ENCODE results near the gene KMT2E.
"Not testable (repeated sequence)": the region's sequence is repeated elsewhere in the genome, so short reads cannot be mapped to it uniquely, and the experiment has no call there.

Gene KMT2E, protein sequence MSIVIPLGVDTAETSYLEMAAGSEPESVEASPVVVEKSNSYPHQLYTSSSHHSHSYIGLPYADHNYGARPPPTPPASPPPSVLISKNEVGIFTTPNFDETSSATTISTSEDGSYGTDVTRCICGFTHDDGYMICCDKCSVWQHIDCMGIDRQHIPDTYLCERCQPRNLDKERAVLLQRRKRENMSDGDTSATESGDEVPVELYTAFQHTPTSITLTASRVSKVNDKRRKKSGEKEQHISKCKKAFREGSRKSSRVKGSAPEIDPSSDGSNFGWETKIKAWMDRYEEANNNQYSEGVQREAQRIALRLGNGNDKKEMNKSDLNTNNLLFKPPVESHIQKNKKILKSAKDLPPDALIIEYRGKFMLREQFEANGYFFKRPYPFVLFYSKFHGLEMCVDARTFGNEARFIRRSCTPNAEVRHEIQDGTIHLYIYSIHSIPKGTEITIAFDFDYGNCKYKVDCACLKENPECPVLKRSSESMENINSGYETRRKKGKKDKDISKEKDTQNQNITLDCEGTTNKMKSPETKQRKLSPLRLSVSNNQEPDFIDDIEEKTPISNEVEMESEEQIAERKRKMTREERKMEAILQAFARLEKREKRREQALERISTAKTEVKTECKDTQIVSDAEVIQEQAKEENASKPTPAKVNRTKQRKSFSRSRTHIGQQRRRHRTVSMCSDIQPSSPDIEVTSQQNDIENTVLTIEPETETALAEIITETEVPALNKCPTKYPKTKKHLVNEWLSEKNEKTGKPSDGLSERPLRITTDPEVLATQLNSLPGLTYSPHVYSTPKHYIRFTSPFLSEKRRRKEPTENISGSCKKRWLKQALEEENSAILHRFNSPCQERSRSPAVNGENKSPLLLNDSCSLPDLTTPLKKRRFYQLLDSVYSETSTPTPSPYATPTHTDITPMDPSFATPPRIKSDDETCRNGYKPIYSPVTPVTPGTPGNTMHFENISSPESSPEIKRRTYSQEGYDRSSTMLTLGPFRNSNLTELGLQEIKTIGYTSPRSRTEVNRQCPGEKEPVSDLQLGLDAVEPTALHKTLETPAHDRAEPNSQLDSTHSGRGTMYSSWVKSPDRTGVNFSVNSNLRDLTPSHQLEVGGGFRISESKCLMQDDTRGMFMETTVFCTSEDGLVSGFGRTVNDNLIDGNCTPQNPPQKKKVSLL (N-terminal part only)

DNA sequence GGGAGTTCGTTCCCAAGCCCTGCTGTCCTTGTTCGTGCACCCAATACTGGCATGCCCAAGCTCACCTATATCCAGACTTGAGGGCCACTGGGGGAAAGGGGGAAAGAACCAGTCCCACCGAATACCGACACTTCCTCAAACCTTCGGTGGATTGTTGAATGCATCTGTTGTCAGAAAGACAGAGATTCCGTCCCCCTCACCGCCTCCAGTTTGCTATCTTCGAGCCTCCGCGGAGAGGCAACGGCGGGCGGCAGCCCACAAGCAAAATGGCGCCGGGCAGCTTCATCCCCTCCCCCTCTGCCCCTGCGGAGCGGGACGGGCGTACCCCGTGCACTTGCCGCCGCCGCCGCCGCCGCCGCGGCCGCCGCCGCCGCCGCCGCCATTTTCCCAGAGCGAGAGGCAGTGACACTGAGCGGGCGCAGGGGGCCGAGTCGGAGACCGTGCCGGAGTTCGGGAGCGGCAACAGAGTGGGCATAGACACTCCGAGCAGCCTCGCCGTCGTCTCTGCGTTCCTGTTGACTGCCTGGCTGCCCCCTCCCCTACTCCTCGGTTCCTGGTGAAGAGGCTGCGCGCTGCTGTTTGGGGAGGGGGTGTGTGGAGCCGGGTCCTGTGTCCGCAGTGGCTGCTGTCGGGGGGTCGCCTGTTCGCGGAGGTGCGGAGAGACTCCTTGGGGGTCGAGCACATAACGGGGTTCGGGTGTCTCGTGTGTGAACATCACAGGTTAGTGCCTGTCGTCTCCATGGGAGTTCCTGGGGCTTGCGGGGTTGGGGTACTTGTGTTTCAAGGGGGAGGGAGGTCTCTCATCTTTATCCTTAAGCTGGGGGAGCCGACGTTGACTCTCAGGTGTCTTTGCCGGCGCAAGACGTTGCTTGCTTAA is at the start of gene KMT2E:
KMT2E (plus strand) TSS at position 390 of the 877 bp plus-strand sequence. CDS start 26,748 bp downstream, outside the sequence.
- peak; percentile 89 for DNase-seq

- no peak for DNase-seq
Measured at GRCh38 chr7:104964626-104965236, 49.3 kb upstream of the KMT2E start.

GRCh38 chr7:104966022-104966421 is 48.0 kb upstream of the KMT2E start:
- DNase-seq, result no peak

DNA sequence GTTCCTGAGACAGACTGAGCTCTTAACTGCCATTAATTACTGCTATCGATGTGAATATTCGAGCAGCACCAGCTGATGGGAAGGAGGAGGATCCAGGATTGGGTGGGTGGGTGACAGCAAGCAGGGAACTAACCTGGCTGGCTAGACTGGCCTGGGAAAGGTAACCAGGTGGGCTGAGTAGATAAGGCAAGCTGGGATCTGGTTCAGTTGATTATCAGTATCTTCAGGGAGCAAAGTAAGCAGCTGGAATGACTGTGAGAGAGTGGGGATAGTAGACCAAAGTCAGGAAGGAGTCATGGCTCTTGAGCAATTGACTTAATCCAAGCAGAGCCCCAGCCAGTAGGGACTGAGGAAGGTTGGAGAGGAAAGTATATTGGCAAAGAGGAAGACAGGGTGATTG is 46.9 kb upstream of the KMT2E start:
- no peak for DNase-seq

DNA sequence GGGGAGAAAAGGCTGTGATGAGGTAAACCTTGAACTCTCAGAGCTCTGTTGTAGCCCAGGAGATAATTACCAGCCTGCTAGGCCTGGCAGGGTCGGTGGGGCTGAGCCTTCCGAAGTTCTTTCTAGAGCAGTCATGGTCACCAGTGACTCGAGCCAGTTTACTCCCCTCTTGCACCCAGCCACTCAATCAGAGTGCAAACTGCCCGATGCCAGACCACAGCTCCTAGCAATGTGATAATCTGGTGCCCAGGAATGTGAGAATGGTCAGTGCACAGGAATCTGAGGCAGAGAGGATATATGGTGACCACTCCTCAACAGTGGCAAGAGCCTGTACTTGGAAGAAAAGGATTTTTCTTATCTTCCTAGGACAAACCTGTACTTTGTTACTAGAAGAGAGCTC is 46.4 kb upstream of the KMT2E start:
- no peak for DNase-seq

DNA sequence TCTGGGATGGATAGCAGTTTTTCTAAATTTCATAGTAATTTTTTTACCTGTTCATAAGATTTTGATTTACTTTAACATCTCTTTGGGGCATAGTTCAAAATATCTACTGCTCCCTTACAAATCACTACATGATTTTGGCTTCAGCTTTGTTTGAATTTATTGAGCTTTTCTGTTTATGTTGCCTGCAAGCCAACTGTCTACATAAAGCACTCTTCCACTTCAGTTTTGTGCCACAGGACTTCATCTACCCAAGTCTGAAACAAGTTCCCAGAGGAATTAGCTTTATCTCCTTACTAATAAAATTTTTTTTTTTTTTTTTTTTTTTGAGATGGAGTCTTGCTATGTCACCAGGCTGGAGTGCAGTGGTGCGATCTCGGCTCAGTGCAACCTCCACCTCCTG is 45.4 kb upstream of the KMT2E start:
- no peak for DNase-seq

GRCh38 chr7:104969183-104969582 is 44.8 kb upstream of the KMT2E start:
- no peak for DNase-seq

DNA sequence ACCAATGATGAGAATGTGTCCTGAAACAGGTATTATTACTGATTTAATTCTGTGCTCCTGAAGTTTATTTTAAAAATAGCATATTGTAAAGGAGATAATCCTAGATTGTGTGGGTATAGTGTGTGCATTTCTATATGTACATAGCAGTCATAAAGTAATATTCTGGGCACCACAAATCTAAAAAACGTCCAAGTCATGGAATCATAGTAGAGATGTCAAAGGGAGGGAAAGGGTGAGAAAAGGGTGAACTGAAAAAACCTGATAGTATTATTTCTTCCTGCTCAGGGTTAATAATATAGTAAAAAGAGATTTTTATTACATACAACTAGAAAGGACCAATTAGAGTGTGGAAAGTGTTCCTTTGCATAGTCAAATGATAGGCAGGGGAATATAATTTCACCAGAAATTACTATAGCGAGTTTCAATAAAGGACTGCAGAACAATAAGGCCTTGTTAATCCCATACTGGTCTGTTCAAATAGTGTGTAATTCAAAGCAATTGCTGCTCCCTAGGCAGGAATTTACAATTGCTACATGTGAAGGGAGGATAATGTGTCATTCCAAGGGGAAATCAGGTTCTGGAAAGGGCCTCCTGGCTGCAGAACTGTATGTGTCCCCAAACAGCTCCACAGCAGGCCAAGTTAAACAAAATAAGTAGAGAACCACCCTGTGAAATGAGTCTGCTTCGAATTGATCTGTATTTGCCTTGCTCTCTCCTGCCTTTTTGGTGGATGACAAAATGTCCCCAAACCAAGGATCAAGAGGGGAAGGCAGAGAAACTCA is 42.5 kb upstream of the KMT2E start:
- DNase-seq, result peak; percentile 91

- DNase-seq, result no peak
Measured at GRCh38 chr7:104972500-104972899, 41.5 kb upstream of the KMT2E start.

GRCh38 chr7:104973227-104973626 is 40.8 kb upstream of the KMT2E start:
- DNase-seq, result no peak

DNA sequence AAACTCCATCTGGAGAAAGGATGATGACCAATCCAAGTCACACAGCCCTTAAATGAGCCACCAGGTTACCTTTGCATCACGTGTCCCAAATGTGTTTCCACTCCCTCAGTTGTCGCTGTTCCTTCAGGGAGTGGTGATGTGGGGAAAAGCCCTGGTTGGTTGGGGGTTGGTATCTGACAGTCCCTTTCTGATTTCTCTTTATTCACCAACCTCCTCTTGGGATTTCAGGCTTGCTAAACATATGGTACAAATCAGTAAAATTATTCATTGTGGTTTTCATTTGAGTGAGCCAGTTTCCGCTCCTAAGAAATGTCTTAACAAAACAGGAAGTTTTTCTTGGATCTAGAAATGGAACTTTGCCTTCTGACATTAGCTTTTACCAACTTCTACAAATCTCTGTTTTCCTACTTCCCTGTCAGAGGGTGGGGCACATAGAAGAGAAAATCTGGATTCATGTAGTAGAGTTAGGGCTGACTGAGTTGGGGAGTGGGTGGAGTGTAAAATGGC is 40.0 kb upstream of the KMT2E start:
- no peak for DNase-seq

DNA sequence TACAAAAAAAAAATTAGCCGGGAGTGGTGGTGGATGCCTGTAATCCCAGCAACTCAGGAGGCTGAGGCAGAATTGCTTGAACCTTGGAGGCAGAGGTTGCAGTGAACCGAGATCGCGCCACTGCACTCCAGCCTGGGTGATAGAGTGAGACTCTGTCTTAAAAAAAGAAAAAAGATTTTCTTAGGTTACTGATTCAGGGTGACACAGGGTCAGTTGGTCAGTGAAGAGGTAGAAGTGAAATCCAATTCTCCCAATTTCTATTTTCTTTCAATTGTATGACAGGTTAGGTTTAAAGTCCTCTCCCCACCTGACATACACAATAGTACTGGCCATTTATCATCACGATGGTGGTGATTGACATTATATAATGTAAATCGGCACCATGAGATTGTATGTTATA is 38.5 kb upstream of the KMT2E start:
- not testable (repeated sequence) for DNase-seq

GRCh38 chr7:104976966-104977636 is 36.9 kb upstream of the KMT2E start:
- DNase-seq, result no peak

- DNase-seq, result no peak
Measured at GRCh38 chr7:104978460-104978859, 35.5 kb upstream of the KMT2E start.

DNA sequence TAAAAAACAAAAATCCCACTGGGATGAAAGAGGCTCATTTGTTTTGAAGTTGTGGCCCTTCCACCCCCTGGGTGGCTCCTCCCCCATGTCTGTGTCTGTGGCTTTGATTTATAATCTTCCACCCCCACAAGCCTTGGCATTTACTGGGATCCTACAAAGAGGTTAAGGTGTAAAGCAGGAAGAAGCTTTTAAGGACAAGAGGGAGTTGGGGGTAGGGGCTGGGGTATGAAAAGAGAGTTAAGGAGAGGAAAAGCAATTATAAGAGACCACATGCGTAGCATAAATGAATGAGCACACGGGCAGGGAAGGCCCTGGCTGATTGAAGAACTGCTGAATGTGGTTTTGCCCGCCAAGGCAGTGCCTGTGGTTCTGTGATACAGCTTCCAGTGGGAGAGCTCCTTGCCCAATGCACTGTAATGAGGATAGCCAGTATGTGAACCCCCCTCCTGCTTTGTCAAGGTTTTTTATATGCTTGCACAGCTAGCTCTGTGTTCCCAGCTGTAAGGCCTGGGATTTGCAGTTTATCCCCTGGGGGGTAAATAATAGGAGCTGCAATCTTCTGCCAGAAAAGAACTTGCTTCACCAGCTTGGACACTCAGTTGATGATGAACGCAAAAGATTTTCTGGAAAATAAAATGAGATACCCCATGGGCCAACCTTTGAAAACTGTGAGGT is 34.7 kb upstream of the KMT2E start:
- peak; percentile 87 for DNase-seq

DNA sequence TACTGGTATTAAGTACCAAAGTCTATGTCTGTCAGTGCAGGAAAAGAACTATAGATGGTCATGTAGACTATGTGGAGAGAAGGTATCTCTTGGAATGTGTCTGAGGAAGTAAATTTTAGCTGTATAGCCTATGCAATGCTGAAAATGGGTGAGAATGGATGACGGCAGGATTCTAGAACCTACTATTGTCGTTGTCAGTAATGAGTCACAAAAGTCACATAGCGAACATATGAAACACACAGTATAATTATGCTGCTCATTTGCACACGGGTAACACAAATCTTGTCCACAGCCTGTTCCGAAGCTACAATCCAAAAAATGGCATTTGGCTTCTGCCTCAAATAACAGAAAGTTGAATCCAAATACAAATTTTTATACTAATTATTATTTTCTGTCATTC is 33.6 kb upstream of the KMT2E start:
- no peak for DNase-seq

- DNase-seq, result peak; percentile 88
Measured at GRCh38 chr7:104980841-104981671, 32.9 kb upstream of the KMT2E start.

DNA sequence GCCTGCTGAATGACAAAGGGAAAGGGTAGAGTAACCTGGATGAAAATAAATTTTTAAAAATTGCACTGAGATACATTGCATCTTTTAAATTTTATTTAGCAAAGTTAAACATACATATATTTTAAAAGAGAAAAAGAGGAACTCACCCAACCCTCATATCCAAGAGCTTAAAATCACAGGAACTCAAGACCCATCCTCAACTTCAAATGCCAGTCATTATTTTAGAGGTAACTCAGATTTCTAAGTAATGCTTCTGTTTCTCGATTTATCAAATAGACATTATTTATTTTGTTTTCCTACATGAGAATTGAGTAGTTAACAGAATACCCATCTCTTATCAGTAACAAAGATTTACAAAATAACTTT is 32.4 kb upstream of the KMT2E start:
- DNase-seq, result no peak

All from NCI-H2227 treated with DMSO at 0.1 percent for 48 hours (cell line).